GM13976 (cell line): ENCODE results near the gene NT5E.
A peak's percentile ranks its signal among the peaks of the same experiment; 100 is the strongest.
"Not testable (repeated sequence)": the region's sequence is repeated elsewhere in the genome, so short reads cannot be mapped to it uniquely, and the experiment has no call there.

Experiments
- DNase-seq: peaks from one replicate; pipeline ENCODE4 v3.0.0; 2012; ENCODE audit warnings: low spot score
- in situ Hi-C: fragments of 300-500 bp; cut with MboI; formaldehyde crosslinking; loops from one replicate; pipeline ENCODE4 v1.12.0; 2022; ENCODE audit warnings: low sequenced_read_pairs, mixed read lengths, inconsistent platforms; ENCODE audit not compliant: unreplicated experiment
- TF ChIP-seq, protein P1 (sequence below): IDR thresholded peaks from 2 replicates; pipeline ENCODE4 v1.5.1; 2012; ENCODE audit warnings: borderline replicate concordance, mild to moderate bottlenecking; ENCODE audit not compliant: insufficient read depth; ENCODE audit errors: extremely low read depth, missing control alignments, control extremely low read depth

NT5E gene

DNA sequence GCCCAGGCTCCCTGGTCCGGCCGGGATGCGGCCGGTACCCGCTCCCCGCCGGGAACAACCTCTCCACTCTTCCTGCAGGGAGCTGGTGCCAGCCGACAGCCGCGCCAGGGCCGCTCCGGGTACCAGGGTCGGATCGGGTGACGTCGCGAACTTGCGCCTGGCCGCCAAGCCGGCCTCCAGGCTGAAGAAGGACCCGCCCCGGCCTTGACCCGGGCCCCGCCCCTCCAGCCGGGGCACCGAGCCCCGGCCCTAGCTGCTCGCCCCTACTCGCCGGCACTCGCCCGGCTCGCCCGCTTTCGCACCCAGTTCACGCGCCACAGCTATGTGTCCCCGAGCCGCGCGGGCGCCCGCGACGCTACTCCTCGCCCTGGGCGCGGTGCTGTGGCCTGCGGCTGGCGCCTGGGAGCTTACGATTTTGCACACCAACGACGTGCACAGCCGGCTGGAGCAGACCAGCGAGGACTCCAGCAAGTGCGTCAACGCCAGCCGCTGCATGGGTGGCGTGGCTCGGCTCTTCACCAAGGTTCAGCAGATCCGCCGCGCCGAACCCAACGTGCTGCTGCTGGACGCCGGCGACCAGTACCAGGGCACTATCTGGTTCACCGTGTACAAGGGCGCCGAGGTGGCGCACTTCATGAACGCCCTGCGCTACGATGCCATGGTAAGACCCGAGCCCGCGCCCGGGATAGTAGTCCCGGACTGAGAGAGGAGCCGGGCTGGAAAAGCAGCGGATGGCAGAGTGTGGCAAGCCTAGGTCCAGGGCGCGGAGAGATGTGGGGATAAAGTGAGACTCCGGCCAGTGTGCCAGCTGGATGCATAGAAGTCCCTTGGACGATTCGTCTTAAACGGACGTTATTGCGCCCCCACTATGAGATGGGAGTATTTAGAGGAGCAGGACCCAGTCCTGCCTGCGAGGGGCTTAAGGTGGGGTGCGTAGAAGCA, at the start of gene NT5E:
Gene NT5E (plus strand): TSS at position 266 of the 942 bp plus-strand sequence. CDS start 57 bp downstream, at position 323.
- in situ Hi-C loops, result no loop called here
- TF ChIP-seq, protein P1, sequence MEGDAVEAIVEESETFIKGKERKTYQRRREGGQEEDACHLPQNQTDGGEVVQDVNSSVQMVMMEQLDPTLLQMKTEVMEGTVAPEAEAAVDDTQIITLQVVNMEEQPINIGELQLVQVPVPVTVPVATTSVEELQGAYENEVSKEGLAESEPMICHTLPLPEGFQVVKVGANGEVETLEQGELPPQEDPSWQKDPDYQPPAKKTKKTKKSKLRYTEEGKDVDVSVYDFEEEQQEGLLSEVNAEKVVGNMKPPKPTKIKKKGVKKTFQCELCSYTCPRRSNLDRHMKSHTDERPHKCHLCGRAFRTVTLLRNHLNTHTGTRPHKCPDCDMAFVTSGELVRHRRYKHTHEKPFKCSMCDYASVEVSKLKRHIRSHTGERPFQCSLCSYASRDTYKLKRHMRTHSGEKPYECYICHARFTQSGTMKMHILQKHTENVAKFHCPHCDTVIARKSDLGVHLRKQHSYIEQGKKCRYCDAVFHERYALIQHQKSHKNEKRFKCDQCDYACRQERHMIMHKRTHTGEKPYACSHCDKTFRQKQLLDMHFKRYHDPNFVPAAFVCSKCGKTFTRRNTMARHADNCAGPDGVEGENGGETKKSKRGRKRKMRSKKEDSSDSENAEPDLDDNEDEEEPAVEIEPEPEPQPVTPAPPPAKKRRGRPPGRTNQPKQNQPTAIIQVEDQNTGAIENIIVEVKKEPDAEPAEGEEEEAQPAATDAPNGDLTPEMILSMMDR, result no peak
- DNase-seq, result peak; percentile 89

DNA sequence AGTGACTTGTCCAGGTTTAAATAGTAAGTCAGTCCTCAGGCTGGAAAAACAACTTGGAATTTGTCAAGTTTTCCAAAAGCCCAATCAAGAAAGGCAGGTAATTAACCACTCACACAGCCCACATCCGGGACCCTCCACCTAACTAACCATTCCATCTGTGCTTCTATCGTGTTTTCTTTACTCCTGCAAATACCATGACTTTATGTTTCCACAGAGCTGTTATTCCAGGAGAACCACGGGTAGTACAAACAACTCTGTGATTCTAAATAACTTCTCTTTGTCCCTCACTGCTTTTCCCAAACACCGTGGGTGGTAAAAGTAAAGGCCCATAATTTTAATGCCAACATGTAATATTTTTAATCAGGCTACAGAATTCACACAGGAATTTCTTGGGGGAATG, 49.6 kb upstream of the NT5E start:
- no peak for DNase-seq
- TF ChIP-seq, protein P1, result no peak
- in situ Hi-C loops, result no loop called here

DNA sequence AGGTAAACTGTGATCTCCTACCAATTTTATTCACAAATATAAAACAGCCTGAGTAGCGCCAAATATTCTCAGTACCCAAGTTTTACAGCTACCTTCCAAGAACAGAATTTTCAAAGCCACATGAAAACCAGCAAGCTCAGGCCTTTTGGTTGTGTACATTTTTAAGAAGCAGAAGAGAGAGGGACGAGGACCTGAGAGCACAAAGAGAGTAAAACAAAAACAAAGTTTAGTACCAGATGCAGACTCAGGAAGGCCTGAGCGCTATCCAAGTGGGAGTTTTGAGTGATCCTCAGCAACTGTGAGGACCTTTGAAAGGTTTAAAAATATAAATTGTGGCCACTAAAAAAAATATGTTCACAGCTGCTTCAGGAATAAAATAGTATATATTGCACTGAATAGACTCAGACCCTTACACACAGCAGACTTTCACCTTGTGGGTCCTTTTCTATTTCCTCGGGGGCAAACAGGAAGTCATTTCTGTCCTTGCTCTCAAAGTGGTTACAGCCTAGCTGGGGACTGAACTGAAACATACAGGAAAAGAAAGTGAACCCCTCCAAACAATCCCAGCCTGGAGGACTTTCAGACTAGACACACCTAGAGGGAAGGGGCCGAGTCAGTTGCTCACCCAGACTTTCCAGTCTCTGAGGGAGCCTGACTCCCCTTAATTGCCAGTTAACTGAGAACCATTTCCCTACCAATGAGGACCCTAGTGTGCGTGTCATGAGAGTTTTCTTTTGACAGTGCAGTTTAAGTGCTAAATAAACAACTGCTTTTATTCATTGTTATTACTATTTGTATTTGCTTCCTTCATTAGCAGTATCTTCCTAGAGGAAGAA, 48.5 kb upstream of the NT5E start:
- TF ChIP-seq, protein P1, result no peak
- in situ Hi-C loops, result no loop called here
- no peak for DNase-seq

DNA sequence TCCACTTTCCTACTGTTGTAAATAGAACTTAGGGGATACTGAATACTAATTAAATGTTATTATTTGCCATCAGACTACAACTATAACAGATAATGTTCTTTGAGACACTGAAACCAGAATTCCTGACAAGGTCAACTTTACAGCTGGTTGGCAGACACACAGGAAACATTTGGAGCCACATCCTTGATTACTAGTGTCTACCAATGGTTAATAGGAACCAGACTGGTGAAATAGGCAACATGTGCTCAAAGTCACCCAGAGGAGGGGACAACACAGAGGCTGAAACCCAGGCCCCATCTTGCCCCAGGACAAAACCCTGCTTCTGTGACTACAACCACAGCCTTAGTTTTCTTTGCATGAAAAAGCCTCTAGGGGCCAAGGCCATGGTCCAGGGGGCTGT, 47.8 kb upstream of the NT5E start:
- in situ Hi-C loops, result no loop called here

DNA sequence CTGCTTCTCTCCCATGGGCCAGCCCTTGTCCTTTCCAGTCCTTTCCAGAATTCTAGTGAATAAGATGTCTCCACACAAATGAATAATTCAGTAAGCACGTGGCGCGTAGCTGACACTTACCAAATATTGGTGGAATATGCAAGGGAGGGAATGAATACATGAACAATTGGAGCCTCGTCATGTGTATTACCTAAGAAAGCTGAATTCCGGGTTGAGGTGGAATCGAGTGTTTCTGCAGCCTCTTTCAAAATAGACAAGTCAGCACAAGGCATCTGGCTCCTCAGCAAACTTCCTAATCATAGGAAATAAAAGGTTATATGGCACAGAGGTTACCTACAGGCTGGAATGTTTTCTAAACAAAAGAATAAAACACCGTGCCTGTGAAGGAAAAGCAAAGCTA, 47.0 kb upstream of the NT5E start:
- DNase-seq, result no peak
- TF ChIP-seq, protein P1, result no peak
- in situ Hi-C loops, result no loop called here

More for the DNA sequence above, 47.8 kb upstream of the NT5E start:
- TF ChIP-seq, protein P1, result no peak
- no peak for DNase-seq

GRCh38 chr6:85403331-85404015, 46.4 kb upstream of the NT5E start:
- in situ Hi-C loops, result no loop called here
- TF ChIP-seq, protein P1, result no peak
- DNase-seq, result no peak

DNA sequence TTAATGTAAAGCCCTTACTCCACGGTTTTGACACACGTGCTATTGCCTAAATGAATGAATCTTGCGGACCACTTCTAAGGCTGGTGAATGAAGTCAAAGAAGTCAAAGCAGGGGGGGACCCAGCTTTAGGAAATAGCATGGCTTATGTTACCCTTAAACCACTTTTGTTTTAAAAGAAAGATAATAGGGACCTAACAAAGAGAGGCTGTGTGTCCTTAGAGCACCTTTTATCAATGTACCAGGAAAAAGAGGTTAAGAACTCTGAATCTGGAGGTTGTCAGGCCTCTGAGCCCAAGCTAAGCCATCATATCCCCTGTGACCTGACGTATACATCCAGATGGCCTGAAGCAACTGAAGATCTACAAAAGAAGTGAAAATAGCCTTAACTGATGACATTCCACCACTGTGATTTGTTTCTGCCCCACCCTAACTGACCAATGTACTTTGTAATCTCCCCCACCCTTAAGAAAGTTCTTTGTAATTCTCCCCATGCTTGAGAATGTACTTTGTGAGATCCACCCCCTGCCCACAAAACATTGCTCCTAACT, 45.8 kb upstream of the NT5E start:
- in situ Hi-C loops, DNase-seq: not testable (repeated sequence)
